Keratinocyte (primary cell): Measurements from ENCODE around the gene CLSTN1. TPM values are rescaled to one million over a fixed set of nuclear protein-coding genes. Genes with fewer than 3 reads are reported as not detected.

Experiments
- DNase-seq: peaks from one replicate; pipeline ENCODE4 v3.0.0-alpha.2; 2011; ENCODE audit warnings: low read depth, missing footprints, low spot score
- FAIRE-seq: peaks from 2 replicates; lab custom pipeline; 2011; peaks lifted over from hg19 to GRCh38; lab: Jason Lieb, UNC
- H2AFZ ChIP-seq: 2 replicates; pipeline ENCODE4 v1.6.0; 2012; ENCODE audit warnings: low read length, control low read depth, inconsistent platforms; ENCODE audit not compliant: control insufficient read depth
- H3K27ac ChIP-seq: 2 replicates; pipeline ENCODE4 v1.5.1; 2011; ENCODE audit warnings: low read length; ENCODE audit not compliant: control insufficient read depth, insufficient read depth
- H3K27me3 ChIP-seq: 3 replicates; pipeline ENCODE4 v1.6.0; 2011; ENCODE audit warnings: low read length; ENCODE audit not compliant: control insufficient read depth, insufficient read depth; ENCODE audit errors: extremely low read depth
- H3K36me3 ChIP-seq, 2 experiments: 2 replicates in 1 of 2; 3 replicates in 1 of 2; pipeline ENCODE4 v1.5.1; 2011; ENCODE audit warnings: low read length in 2 of 2, mild to moderate bottlenecking in 1 of 2; ENCODE audit not compliant: control insufficient read depth in 2 of 2, insufficient read depth in 2 of 2; ENCODE audit errors: extremely low read depth in 1 of 2
- H3K4me1 ChIP-seq: 3 replicates; pipeline ENCODE4 v1.5.1; 2011; ENCODE audit warnings: low read length; ENCODE audit not compliant: control insufficient read depth, insufficient read depth; ENCODE audit errors: extremely low read depth
- H3K4me2 ChIP-seq: 3 replicates; pipeline ENCODE4 v1.6.0; 2011; ENCODE audit warnings: low read depth, low read length; ENCODE audit not compliant: control insufficient read depth, insufficient read depth; ENCODE audit errors: extremely low read depth
- H3K4me3 ChIP-seq, 3 experiments: fragments of 200-600 bp in 1 of 3; sonication (generic) in 1 of 3; 2 replicates in 2 of 3; 3 replicates in 1 of 3; pipeline ENCODE4 v1.5.1; 2011 to 2016; ENCODE audit warnings: low read length in 3 of 3, mild to moderate bottlenecking in 3 of 3, control low read depth in 2 of 3, inconsistent platforms in 1 of 3, low read depth in 1 of 3, mixed read lengths in 1 of 3, mixed run types in 1 of 3, moderate library complexity in 1 of 3; ENCODE audit not compliant: control insufficient read depth in 2 of 3, insufficient read depth in 2 of 3; ENCODE audit errors: extremely low read depth in 1 of 3
- H3K79me2 ChIP-seq: 2 replicates; pipeline ENCODE4 v1.6.0; 2012; ENCODE audit warnings: low read length; ENCODE audit not compliant: control insufficient read depth, insufficient read depth
- H3K9ac ChIP-seq: 3 replicates; pipeline ENCODE4 v1.6.0; 2011; ENCODE audit warnings: low read length; ENCODE audit not compliant: control insufficient read depth, insufficient read depth; ENCODE audit errors: extremely low read depth
- H3K9me1 ChIP-seq: 3 replicates; pipeline ENCODE4 v1.6.0; 2011; ENCODE audit warnings: low read length; ENCODE audit not compliant: control insufficient read depth, insufficient read depth; ENCODE audit errors: extremely low read depth
- H3K9me3 ChIP-seq: 2 replicates; pipeline ENCODE4 v1.5.1; 2012; ENCODE audit warnings: low read depth, low read length; ENCODE audit not compliant: control insufficient read depth
- H4K20me1 ChIP-seq: 3 replicates; pipeline ENCODE4 v1.6.0; 2011; ENCODE audit warnings: low read length; ENCODE audit not compliant: control insufficient read depth, insufficient read depth; ENCODE audit errors: extremely low read depth
- EZH2 ChIP-seq: IDR thresholded peaks from one replicate; pipeline ENCODE4 v1.6.1; 2012; ENCODE audit warnings: inconsistent platforms, mild to moderate bottlenecking, low read length, moderate library complexity
- dilution Hi-C: fragments of 300-500 bp; cut with MboI; formaldehyde crosslinking; loops from one replicate; pipeline ENCODE4 v1.7.0; 2020; ENCODE audit warnings: low sequenced_read_pairs; ENCODE audit not compliant: extremely low pct_ligation_motif_present
- polyA plus RNA-seq, 5 experiments: library from polyadenylated mRNA; depleted of rRNA in 3 of 5; stranded (reverse) in 3 of 5; stranded (forward) in 1 of 5; unstranded in 1 of 5; fragments of >200 nt; gene quantifications; 1 replicate in 1 of 5; 2 replicates in 3 of 5; 3 replicates in 1 of 5; pipeline versions ENCODE4 v1.2.1 to v1.2.3, GENCODE V29; 2011 to 2012; ENCODE audit warnings: missing spikeins in 2 of 5, low read depth in 1 of 5, low replicate concordance in 1 of 5
- TF ChIP-seq, protein P1 (sequence below), 3 experiments: IDR thresholded peaks in 1 of 3; conservative IDR thresholded peaks in 1 of 3; optimal IDR thresholded peaks in 1 of 3; 2 replicates in 2 of 3; 3 replicates in 1 of 3; pipeline versions ENCODE3 to v1.5.1; 2011; ENCODE audit warnings: low read length in 3 of 3, mild to moderate bottlenecking in 3 of 3, moderate library complexity in 2 of 3, control low read depth in 1 of 3, inconsistent platforms in 1 of 3; ENCODE audit not compliant: insufficient read depth in 2 of 3; ENCODE audit errors: extremely low read depth in 1 of 3

The CLSTN1 gene
- polyA plus RNA-seq, 1 donor (not counting 4 experiments of a cell fraction or from before 2014, with no cell fraction given) = 90.3 TPM

DNA sequence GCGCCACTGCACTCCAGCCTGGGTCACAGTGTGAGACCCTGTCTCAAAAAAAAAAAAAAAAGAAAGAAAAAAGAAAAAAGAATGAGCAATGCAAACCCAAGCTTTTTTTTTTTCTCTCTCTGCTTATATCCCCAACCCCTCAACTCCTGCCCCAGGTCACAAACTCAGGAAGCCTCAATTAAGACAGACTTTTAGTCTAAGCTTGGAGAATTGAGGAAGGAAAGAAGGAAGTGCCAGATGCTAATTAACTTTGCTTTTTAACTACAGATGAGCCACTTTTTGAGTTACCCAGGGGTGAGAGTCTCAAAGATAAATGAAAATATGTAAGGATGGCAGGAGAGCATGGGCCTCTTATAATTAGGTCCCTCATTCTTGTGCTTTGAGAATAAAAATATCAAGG lies 139.0 kb downstream of the CLSTN1 start:
- H3K4me2 ChIP-seq = no peak overlapping the region
- H3K27me3 ChIP-seq = no peaks in the 10 kb centered on the region
- H2AFZ ChIP-seq = no peak overlapping the region
- dilution Hi-C loops = no loop called here
- H3K27ac ChIP-seq = no peak overlapping the region
- H3K4me3 ChIP-seq = no peak overlapping the region
- peaks cover 29% of the 10 kb centered on the region for H3K4me1 ChIP-seq
- H3K9me3 ChIP-seq = no peaks in the 10 kb centered on the region
- no peaks in the 10 kb centered on the region for H3K79me2 ChIP-seq
- FAIRE-seq = no peak
- no peaks in the 10 kb centered on the region for H4K20me1 ChIP-seq
- H3K9me1 ChIP-seq = no peaks in the 10 kb centered on the region
- H3K9ac ChIP-seq = no peak overlapping the region
- H3K36me3 ChIP-seq = no peaks in the 10 kb centered on the region
- no peak for DNase-seq
- TF ChIP-seq, protein P1, sequence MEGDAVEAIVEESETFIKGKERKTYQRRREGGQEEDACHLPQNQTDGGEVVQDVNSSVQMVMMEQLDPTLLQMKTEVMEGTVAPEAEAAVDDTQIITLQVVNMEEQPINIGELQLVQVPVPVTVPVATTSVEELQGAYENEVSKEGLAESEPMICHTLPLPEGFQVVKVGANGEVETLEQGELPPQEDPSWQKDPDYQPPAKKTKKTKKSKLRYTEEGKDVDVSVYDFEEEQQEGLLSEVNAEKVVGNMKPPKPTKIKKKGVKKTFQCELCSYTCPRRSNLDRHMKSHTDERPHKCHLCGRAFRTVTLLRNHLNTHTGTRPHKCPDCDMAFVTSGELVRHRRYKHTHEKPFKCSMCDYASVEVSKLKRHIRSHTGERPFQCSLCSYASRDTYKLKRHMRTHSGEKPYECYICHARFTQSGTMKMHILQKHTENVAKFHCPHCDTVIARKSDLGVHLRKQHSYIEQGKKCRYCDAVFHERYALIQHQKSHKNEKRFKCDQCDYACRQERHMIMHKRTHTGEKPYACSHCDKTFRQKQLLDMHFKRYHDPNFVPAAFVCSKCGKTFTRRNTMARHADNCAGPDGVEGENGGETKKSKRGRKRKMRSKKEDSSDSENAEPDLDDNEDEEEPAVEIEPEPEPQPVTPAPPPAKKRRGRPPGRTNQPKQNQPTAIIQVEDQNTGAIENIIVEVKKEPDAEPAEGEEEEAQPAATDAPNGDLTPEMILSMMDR (optimal IDR thresholded peaks at IDR 0.05 in 1 of 3, IDR thresholded peaks at IDR 0.05 in 1 of 3, conservative IDR thresholded peaks at IDR 0.05 in 1 of 3; ENCODE audit: extremely low read depth in 1 of 3, insufficient read depth in 2 of 3, low read length in 3 of 3) = no peak
- TF ChIP-seq EZH2 = no peak

GRCh38 chr1:9680828-9681227 lies 142.9 kb downstream of the CLSTN1 start:
- FAIRE-seq (no peak), DNase-seq (no peak)
- Histone ChIP-seq H2AFZ (no peak overlapping the region), H4K20me1 (no peaks in the 10 kb centered on the region), H3K79me2 (no peaks in the 10 kb centered on the region), H3K9ac (no peak overlapping the region), H3K9me3 (no peaks in the 10 kb centered on the region), H3K4me3 (no peak overlapping the region), H3K27ac (no peak overlapping the region), H3K4me1 (peaks cover 3% of the 10 kb centered on the region), H3K27me3 (no peaks in the 10 kb centered on the region), H3K36me3 (no peaks in the 10 kb centered on the region), H3K9me1 (no peaks in the 10 kb centered on the region), H3K4me2 (no peak overlapping the region)
- dilution Hi-C loops = no loop called here
- TF ChIP-seq, protein P1 (optimal IDR thresholded peaks at IDR 0.05 in 1 of 3, IDR thresholded peaks at IDR 0.05 in 1 of 3, conservative IDR thresholded peaks at IDR 0.05 in 1 of 3; ENCODE audit: extremely low read depth in 1 of 3, insufficient read depth in 2 of 3, low read length in 3 of 3) = no peak
- no peak for TF ChIP-seq EZH2
